Activated CD4-positive, alpha-beta T cell treated with anti-CD3 and anti-CD28 coated beads, Interleukin-2, amount 50 U/mL, for 48 hours (primary cell): ENCODE results near the gene DCAF5.

Experiments used
- DNase-seq, 2 experiments: peaks; one replicate each; pipeline ENCODE4 v3.0.0-alpha.2; 2020

The DCAF5 gene

DNA sequence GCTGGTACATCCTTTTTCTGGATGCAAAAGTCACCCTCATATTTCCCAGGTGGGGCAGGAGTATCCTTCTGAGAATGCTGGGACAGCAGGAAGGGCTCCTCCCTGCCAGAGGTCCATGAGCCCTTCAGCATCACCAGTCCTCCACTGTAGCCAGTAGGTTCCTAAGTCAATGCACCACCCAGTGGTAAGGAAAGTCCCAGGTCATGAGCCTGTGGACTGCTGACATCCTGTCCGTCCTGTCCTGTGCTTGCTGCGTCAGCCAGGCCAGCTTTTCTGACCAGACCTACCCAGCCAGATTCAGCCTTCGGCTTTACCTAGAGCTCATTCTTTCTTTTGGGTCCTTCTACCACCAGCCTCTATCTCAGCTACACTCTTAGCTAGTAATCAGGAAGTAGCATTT, 150.8 kb downstream of the DCAF5 start:
- DNase-seq, result no peak

- DNase-seq, result no peak
Measured at GRCh38 chr14:69001375-69001774, 151.5 kb downstream of the DCAF5 start.
